DOHH2 (cell line): ENCODE results near the gene ZBTB7B.

ENCODE experiments used
- H3F3A ChIP-seq: fragments of 200-600 bp; sonication (generic), shearing (Covaris generic); 2 replicates; pipeline ENCODE4 v1.6.0; 2016; ENCODE audit warnings: antibody characterized with exemption, mild to moderate bottlenecking; ENCODE audit not compliant: control insufficient read depth, insufficient read depth
- H3K27ac ChIP-seq: fragments of 200-600 bp; sonication (generic); 2 replicates; pipeline ENCODE4 v1.5.1; 2014; ENCODE audit warnings: low read depth, mild to moderate bottlenecking, low read length, moderate library complexity
- H3K27me3 ChIP-seq: fragments of 200-600 bp; sonication (generic); 2 replicates; pipeline ENCODE4 v1.6.1; 2014; ENCODE audit warnings: mild to moderate bottlenecking, low read length, mixed read lengths; ENCODE audit not compliant: control insufficient read depth
- H3K36me3 ChIP-seq: fragments of 200-600 bp; sonication (generic); 2 replicates; pipeline ENCODE4 v1.6.1; 2014; ENCODE audit warnings: mild to moderate bottlenecking, low read length, moderate library complexity, mixed read lengths; ENCODE audit not compliant: control insufficient read depth
- H3K4me1 ChIP-seq: fragments of 200-600 bp; sonication (generic); 2 replicates; pipeline ENCODE4 v1.6.1; 2014; ENCODE audit warnings: mild to moderate bottlenecking, low read length, mixed read lengths; ENCODE audit not compliant: control insufficient read depth
- H3K4me2 ChIP-seq: fragments of 200-600 bp; sonication (generic); 2 replicates; pipeline ENCODE4 v1.6.0; 2014; ENCODE audit warnings: mild to moderate bottlenecking, low read length, moderate library complexity
- H3K4me3 ChIP-seq: fragments of 200-600 bp; sonication (generic); 2 replicates; pipeline ENCODE4 v1.5.1; 2014; ENCODE audit warnings: mild to moderate bottlenecking, low read length, mixed read lengths
- H3K79me2 ChIP-seq: fragments of 200-600 bp; sonication (generic); 2 replicates; pipeline ENCODE4 v1.6.1; 2014; ENCODE audit warnings: mild to moderate bottlenecking, low read length, mixed read lengths; ENCODE audit not compliant: control insufficient read depth
- H3K9me2 ChIP-seq: fragments of 200-600 bp; sonication (generic); replicated peaks from 2 replicates; pipeline ENCODE4 v1.6.1; 2014; ENCODE audit warnings: mild to moderate bottlenecking, low read length, mixed read lengths; ENCODE audit not compliant: control insufficient read depth
- H3K9me3 ChIP-seq: fragments of 200-600 bp; sonication (generic); 2 replicates; pipeline ENCODE4 v1.6.1; 2014; ENCODE audit warnings: antibody characterized with exemption, low read length, mixed read lengths; ENCODE audit not compliant: control insufficient read depth, insufficient read depth
- H4K20me1 ChIP-seq: fragments of 200-600 bp; sonication (generic); 2 replicates; pipeline ENCODE4 v1.6.0; 2014; ENCODE audit warnings: low read depth, mild to moderate bottlenecking, antibody characterized with exemption, low read length, moderate library complexity; ENCODE audit not compliant: control insufficient read depth, insufficient read depth
- CTCF ChIP-seq: fragments of 200-600 bp; sonication (generic); IDR thresholded peaks from one replicate; pipeline ENCODE4 v1.5.1; 2014; ENCODE audit warnings: antibody characterized with exemption, mild to moderate bottlenecking, low read depth, low read length; ENCODE audit not compliant: poor library complexity, severe bottlenecking
- EZH2phosphoT487 ChIP-seq: fragments of 200-600 bp; sonication (generic); IDR thresholded peaks from 2 replicates; pipeline ENCODE4 v1.6.1; 2017; ENCODE audit warnings: borderline replicate concordance, mild to moderate bottlenecking, antibody characterized with exemption, low read length, moderate library complexity, mixed read lengths

The ZBTB7B gene

DNA sequence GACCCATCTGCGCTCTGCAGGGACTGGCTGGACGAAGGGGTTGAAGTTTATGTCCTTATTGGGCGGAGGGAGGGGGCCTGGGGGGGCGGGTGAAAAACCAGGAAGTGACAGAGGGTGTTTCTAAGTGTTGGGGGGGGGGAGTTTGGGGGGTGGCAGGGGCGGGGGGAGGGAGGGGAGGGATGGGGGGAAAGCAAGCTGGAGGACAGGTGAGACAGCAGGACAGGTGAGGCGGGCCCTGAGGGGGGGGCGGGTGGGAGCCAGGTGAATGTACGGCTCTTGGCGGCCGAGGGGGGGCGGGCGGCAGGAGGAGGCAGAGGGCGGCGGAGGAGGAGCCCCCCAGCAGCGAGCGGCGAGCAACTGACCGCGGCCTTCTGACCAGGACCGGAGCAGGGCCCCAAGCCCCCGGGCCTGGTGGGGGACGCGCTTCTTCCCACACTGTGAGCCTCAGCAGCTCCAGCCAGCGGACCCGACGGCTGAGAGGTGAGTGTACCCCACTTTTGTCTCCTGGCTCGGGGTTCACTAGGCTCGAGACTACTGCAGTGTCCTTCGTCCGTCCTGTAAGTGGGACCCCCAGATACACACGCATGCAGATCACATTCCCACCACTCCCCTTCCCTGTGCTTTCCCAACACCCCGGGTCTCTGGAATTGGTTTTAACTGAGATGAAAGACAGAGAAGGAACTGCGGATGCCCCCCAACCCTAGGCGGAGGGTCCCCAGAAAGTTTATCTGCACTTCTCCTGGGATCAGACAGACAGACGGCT lies at the start of gene ZBTB7B:
TSS of gene ZBTB7B (plus strand) at position 339 of the 763 bp plus-strand sequence. CDS start 11,859 bp downstream, outside the sequence.
- peaks cover 33% of the 10 kb centered on the region for H3F3A ChIP-seq
- H3K79me2 ChIP-seq, result peaks cover 28% of the 10 kb centered on the region
- TF ChIP-seq EZH2phosphoT487 (no peak; the same call in 1 of the 2 replicates), CTCF (no peak)
- H3K4me1 ChIP-seq, result peaks cover 69% of the 10 kb centered on the region
- H3K4me2 ChIP-seq, result peak within 1 kb of the TSS; percentile 93
- peak within 1 kb of the TSS; percentile 80 for H3K27ac ChIP-seq
- no peaks in the 10 kb centered on the region for H3K36me3 ChIP-seq
- H4K20me1 ChIP-seq, result no peaks in the 10 kb centered on the region
- H3K4me3 ChIP-seq, result peak within 1 kb of the TSS; percentile 93
- H3K9me3 ChIP-seq, result no peaks in the 10 kb centered on the region
- H3K9me2 ChIP-seq, result no peaks in the 10 kb centered on the region
- no peaks in the 10 kb centered on the region for H3K27me3 ChIP-seq

GRCh38 chr1:154953611-154954038 lies 49.0 kb upstream of the ZBTB7B start:
- TF ChIP-seq CTCF (no peak), EZH2phosphoT487 (no peak)
- Histone ChIP-seq H3K4me2 (peak overlapping the region; percentile 81), H3K36me3 (peaks cover 22% of the 10 kb centered on the region)

GRCh38 chr1:154954541-154954940 lies 48.1 kb upstream of the ZBTB7B start:
- no peaks in the 10 kb centered on the region for H4K20me1 ChIP-seq
- TF ChIP-seq EZH2phosphoT487 (no peak), CTCF (no peak)
- no peaks in the 10 kb centered on the region for H3K9me3 ChIP-seq
- H3K27me3 ChIP-seq, result no peaks in the 10 kb centered on the region
- peaks cover 61% of the 10 kb centered on the region for H3K4me1 ChIP-seq
- H3K4me2 ChIP-seq, result peak overlapping the region; percentile 81
- H3K4me3 ChIP-seq, result peak overlapping the region; percentile 90
- H3K9me2 ChIP-seq, result no peaks in the 10 kb centered on the region
- H3K36me3 ChIP-seq, result peaks cover 31% of the 10 kb centered on the region
- H3K27ac ChIP-seq, result peak overlapping the region; percentile 93
- peaks cover 39% of the 10 kb centered on the region for H3K79me2 ChIP-seq
- H3F3A ChIP-seq, result peaks cover 8% of the 10 kb centered on the region

More at GRCh38 chr1:154953611-154954038, 49.0 kb upstream of the ZBTB7B start:
- Histone ChIP-seq H3K9me2 (no peaks in the 10 kb centered on the region), H3F3A (peaks cover 8% of the 10 kb centered on the region), H3K4me3 (peak overlapping the region; percentile 90), H3K4me1 (peaks cover 61% of the 10 kb centered on the region), H3K27ac (peak overlapping the region; percentile 93), H3K9me3 (no peaks in the 10 kb centered on the region), H4K20me1 (no peaks in the 10 kb centered on the region), H3K27me3 (no peaks in the 10 kb centered on the region), H3K79me2 (peaks cover 30% of the 10 kb centered on the region)
